CD4-positive, alpha-beta T cell (primary cell): ENCODE measurements around the gene NUP214. TPM values are rescaled to one million over a fixed set of nuclear protein-coding genes. Genes with fewer than 3 reads are reported as not detected.

Experiments used
- ATAC-seq: fragments of 200-7000 bp; cut with Tn5 transposase; one replicate; pipeline ENCODE4 v1.10.0; 2022; ENCODE audit warnings: mild to moderate bottlenecking; ENCODE audit not compliant: poor library complexity
- CTCF ChIA-PET: fragments of 350-600 bp; sonication (Branson Sonifier 250); formaldehyde crosslinking; loops from one replicate; lab custom pipeline; 2021; ENCODE audit warnings: antibody characterized with exemption, inconsistent platforms; lab: Charles Lee
- POLR2A ChIA-PET: fragments of 350-600 bp; sonication (Branson Sonifier 250); formaldehyde crosslinking; loops from one replicate; lab custom pipeline; 2021; ENCODE audit warnings: antibody characterized with exemption, inconsistent platforms; lab: Charles Lee
- DNase-seq, 14 experiments: peaks; one replicate each; pipeline ENCODE4 v3.0.0-alpha.2; 2013 to 2020; ENCODE audit warnings: mixed read lengths in 2 of 14
- H3K27ac ChIP-seq, 2 donors: one replicate each; pipeline versions ENCODE4 v1.5.1 to v1.7.0; 2013; ENCODE audit warnings: low read length in 2 of 2, low read depth in 1 of 2, mild to moderate bottlenecking in 1 of 2
- H3K27me3 ChIP-seq, 2 experiments: 1 replicate in 1 of 2; 2 replicates in 1 of 2; pipeline versions ENCODE4 v1.6.1 to v1.7.0; 2013; ENCODE audit warnings: low read length in 2 of 2, control low read depth in 1 of 2, mild to moderate bottlenecking in 1 of 2, moderate library complexity in 1 of 2; ENCODE audit not compliant: insufficient read depth in 2 of 2, control insufficient read depth in 1 of 2
- H3K36me3 ChIP-seq: one replicate; pipeline ENCODE4 v1.6.1; 2013; ENCODE audit warnings: low read length, control low read depth; ENCODE audit not compliant: insufficient read depth
- H3K4me1 ChIP-seq: one replicate; pipeline ENCODE4 v1.6.1; 2013; ENCODE audit warnings: low read length, control low read depth; ENCODE audit not compliant: insufficient read depth
- H3K4me3 ChIP-seq: one replicate; pipeline ENCODE4 v1.5.1; 2013; ENCODE audit warnings: mild to moderate bottlenecking, low read length, moderate library complexity
- H3K9me3 ChIP-seq, 2 experiments: 1 replicate in 1 of 2; 2 replicates in 1 of 2; pipeline versions ENCODE4 v1.6.1 to v1.7.0; 2013; ENCODE audit warnings: low read length in 2 of 2, mild to moderate bottlenecking in 2 of 2, control low read depth in 1 of 2, moderate library complexity in 1 of 2; ENCODE audit not compliant: control insufficient read depth in 1 of 2, insufficient read depth in 1 of 2
- H3K27ac Mint-ChIP-seq: one replicate; pipeline ENCODE4 v1.8.0; 2020; ENCODE audit warnings: mixed read lengths
- H3K27me3 Mint-ChIP-seq: one replicate; pipeline ENCODE4 v1.8.0; 2021; ENCODE audit warnings: mixed read lengths
- H3K36me3 Mint-ChIP-seq: one replicate; pipeline ENCODE4 v1.8.0; 2021; ENCODE audit warnings: low read depth, mixed read lengths
- H3K4me1 Mint-ChIP-seq: one replicate; pipeline ENCODE4 v1.8.0; 2021; ENCODE audit warnings: low read depth, mixed read lengths
- H3K4me3 Mint-ChIP-seq: one replicate; pipeline ENCODE4 v1.8.0; 2020; ENCODE audit warnings: mild to moderate bottlenecking, mixed read lengths
- H3K9me3 Mint-ChIP-seq: one replicate; pipeline ENCODE4 v1.8.0; 2020; ENCODE audit warnings: mixed read lengths
- CTCF ChIP-seq: fragments of 200-600 bp; IDR thresholded peaks from one replicate; pipeline ENCODE4 v1.8.0; 2022; ENCODE audit warnings: antibody characterized with exemption, mild to moderate bottlenecking
- intact Hi-C, 2 experiments: fragments of 100-400 bp; cut with DNase I in 1 of 2; cut with micrococcal nuclease in 1 of 2; formaldehyde crosslinking; loops; one replicate each; pipeline versions ENCODE4 v1.15.1 to v1.9.0; 2023 to 2025; cut with DNase I, micrococcal nuclease
- total RNA-seq, 174 experiments: library from RNA in 2 of 174; stranded (reverse) in 2 of 174; gene quantifications; one replicate each; pipeline ENCODE4 v1.2.3 and lab custom pipeline; 2021 to 2026

Gene NUP214
- total RNA-seq, 2 experiments from 2014 or later = 105 to 107 TPM

- Mint-ChIP-seq H3K4me3 (peak overlapping the region; percentile 93), H3K27me3 (no peaks in the 10 kb centered on the region), H3K4me1 (peaks cover 32% of the 10 kb centered on the region), H3K27ac (peak overlapping the region; percentile 94), H3K36me3 (peaks cover 39% of the 10 kb centered on the region), H3K9me3 (no peaks in the 10 kb centered on the region)
- POLR2A ChIA-PET = interaction anchor here (1.3 to 4.2 kb wide), 9 partner anchors 9 to 153 kb away, joined by 3 to 57 read pairs (median 11); partner anchors contain the start of gene NUP214
- TF ChIP-seq CTCF = no peak
- ATAC-seq (peak; percentile 55), DNase-seq (peak; percentile 45 to 89 (median 66))
- CTCF ChIA-PET = interaction anchor here (0.7 to 1.6 kb wide), 3 partner anchors 11 to 94 kb away, joined by 3 to 4 read pairs (median 3); no protein-coding TSS in a partner anchor
- H3K4me1 ChIP-seq = peaks cover 32% of the 10 kb centered on the region
- no peaks in the 10 kb centered on the region for H3K9me3 ChIP-seq
- H3K36me3 ChIP-seq = peaks cover 22% of the 10 kb centered on the region
- intact Hi-C loops = loop anchor here (1.0 to 10.0 kb wide), 7 partner anchors 12 to 151 kb away; partner anchors contain the start of gene NUP214 (in 1 of the 2)
- peak overlapping the region; percentile 73 to 82 for H3K27ac ChIP-seq
- H3K27me3 ChIP-seq = peaks cover 0 to 9% of the 10 kb centered on the region in 2 experiments
- peak overlapping the region; percentile 99 for H3K4me3 ChIP-seq
Observed at GRCh38 chr9:131277910-131278701, 152.7 kb downstream of the NUP214 start.

DNA sequence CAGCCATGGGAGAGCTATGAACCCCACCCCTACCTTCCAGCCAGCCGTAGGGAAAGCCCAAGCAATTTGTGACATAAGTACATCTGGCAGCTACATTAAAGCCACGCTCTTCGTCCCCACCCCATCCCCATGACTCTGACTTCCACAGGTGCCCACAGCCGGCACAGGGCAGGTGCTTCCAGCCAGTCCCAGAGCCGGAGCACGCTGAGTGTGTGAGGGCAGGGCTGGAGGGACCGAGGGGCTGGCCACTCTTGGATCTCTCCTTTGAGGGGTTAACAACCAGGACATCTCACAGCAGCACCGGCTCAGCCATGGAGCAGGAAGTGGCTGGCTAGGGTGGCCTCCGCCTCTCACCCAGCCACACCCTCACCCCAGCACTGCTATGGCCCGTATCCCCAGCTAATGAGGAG lies 153.3 kb downstream of the NUP214 start:
- Mint-ChIP-seq H3K27me3 (no peaks in the 10 kb centered on the region), H3K4me3 (peak overlapping the region; percentile 93), H3K9me3 (no peaks in the 10 kb centered on the region), H3K27ac (peak overlapping the region; percentile 94), H3K36me3 (peaks cover 33% of the 10 kb centered on the region), H3K4me1 (peaks cover 36% of the 10 kb centered on the region)
- peak overlapping the region; percentile 65 to 82 for H3K27ac ChIP-seq
- no peaks in the 10 kb centered on the region for H3K9me3 ChIP-seq
- H3K4me1 ChIP-seq = peaks cover 34% of the 10 kb centered on the region
- peak in 4 of 14 experiments; percentile 47 to 79 (median 70) for DNase-seq
- peaks cover 0 to 10% of the 10 kb centered on the region in 2 experiments for H3K27me3 ChIP-seq
- ATAC-seq = peak; percentile 19
- TF ChIP-seq CTCF = no peak
- intact Hi-C loops = loop anchor here (1.0 to 10.0 kb wide), 6 partner anchors 12 to 151 kb away; partner anchors contain the start of gene NUP214 (in 1 of the 2)
- ChIA-PET POLR2A (interaction anchor here (0.6 to 4.2 kb wide), 11 partner anchors 9 to 153 kb away, joined by 3 to 57 read pairs (median 8); partner anchors contain the start of gene NUP214), CTCF (interaction anchor here (1.0 to 1.6 kb wide), 2 partner anchors 12 to 23 kb away, joined by 3 to 4 read pairs; no protein-coding TSS in a partner anchor)
- peaks cover 16% of the 10 kb centered on the region for H3K36me3 ChIP-seq
- peak overlapping the region; percentile 50 for H3K4me3 ChIP-seq

GRCh38 chr9:131279196-131279862 lies 153.9 kb downstream of the NUP214 start:
- peak in 1 of 14 experiments; percentile 26 for DNase-seq

More at GRCh38 chr9:131279196-131279862, 153.9 kb downstream of the NUP214 start:
- Mint-ChIP-seq H3K27ac (peak overlapping the region; percentile 94), H3K4me3 (peak overlapping the region; percentile 93), H3K36me3 (peaks cover 26% of the 10 kb centered on the region), H3K4me1 (peaks cover 36% of the 10 kb centered on the region), H3K27me3 (no peaks in the 10 kb centered on the region), H3K9me3 (no peaks in the 10 kb centered on the region)
- POLR2A ChIA-PET = interaction anchor here (0.6 to 4.2 kb wide), 10 partner anchors 10 to 154 kb away, joined by 3 to 57 read pairs (median 10); partner anchors contain the start of gene NUP214
- Histone ChIP-seq H3K27ac (peak overlapping the region in 1 of 2 donors; percentile 65), H3K27me3 (peaks cover 0 to 10% of the 10 kb centered on the region in 2 experiments), H3K9me3 (no peaks in the 10 kb centered on the region), H3K4me3 (no peak overlapping the region), H3K36me3 (peaks cover 11% of the 10 kb centered on the region), H3K4me1 (peaks cover 34% of the 10 kb centered on the region)
- no peak for ATAC-seq
- no peak for TF ChIP-seq CTCF
- intact Hi-C loops = loop anchor here (5.0 to 10.0 kb wide), 5 partner anchors 33 to 152 kb away; partner anchors contain the start of gene NUP214 (in 1 of the 2)
- CTCF ChIA-PET = interaction anchor here (1.6 kb wide), 1 partner anchor 23 kb away, joined by 4 read pairs; no protein-coding TSS in a partner anchor
